SU-DHL-6 (cell line): ENCODE data around the gene BPIFA3.
"Not testable (repeated sequence)": the region's sequence is repeated elsewhere in the genome, so short reads cannot be mapped to it uniquely, and the experiment has no call there.

ENCODE experiments used
- H2AFZ ChIP-seq: fragments of 200-600 bp; sonication (generic); 2 replicates; pipeline ENCODE4 v1.6.1; 2014; ENCODE audit warnings: low read depth, mild to moderate bottlenecking, moderate library complexity, mixed read lengths, antibody characterized with exemption, low read length; ENCODE audit not compliant: severe bottlenecking
- H3F3A ChIP-seq: fragments of 200-600 bp; shearing (Covaris generic); 2 replicates; pipeline ENCODE4 v1.6.0; 2016; ENCODE audit warnings: antibody characterized with exemption, mild to moderate bottlenecking; ENCODE audit not compliant: insufficient read depth
- H3K27ac ChIP-seq: fragments of 200-600 bp; sonication (generic); 2 replicates; pipeline ENCODE4 v1.5.1; 2016; ENCODE audit warnings: low read depth, mild to moderate bottlenecking, low read length, moderate library complexity, mixed read lengths
- H3K27me3 ChIP-seq: fragments of 200-600 bp; sonication (generic), shearing (Covaris generic); 2 replicates; pipeline ENCODE4 v1.6.0; 2014; ENCODE audit warnings: mild to moderate bottlenecking, low read length
- H3K36me3 ChIP-seq: fragments of 200-600 bp; sonication (generic); 2 replicates; pipeline ENCODE4 v1.6.1; 2014; ENCODE audit warnings: mild to moderate bottlenecking, low read length, mixed read lengths
- H3K4me2 ChIP-seq: fragments of 300-600, 200-600 bp; shearing (Covaris generic), sonication (generic); 2 replicates; pipeline ENCODE4 v1.6.0; 2014; ENCODE audit warnings: low read length, low read depth, mild to moderate bottlenecking; ENCODE audit not compliant: poor library complexity, severe bottlenecking
- H3K4me3 ChIP-seq: fragments of 200-600 bp; sonication (generic); 2 replicates; pipeline ENCODE4 v1.5.1; 2014; ENCODE audit warnings: antibody characterized with exemption, low read length, mild to moderate bottlenecking, mixed read lengths; ENCODE audit not compliant: insufficient read depth, poor library complexity, severe bottlenecking
- H3K79me2 ChIP-seq: fragments of 200-600 bp; sonication (generic); 2 replicates; pipeline ENCODE4 v1.6.1; 2014; ENCODE audit warnings: mild to moderate bottlenecking, low read length, moderate library complexity; ENCODE audit not compliant: insufficient read depth
- H3K9ac ChIP-seq: fragments of 200-600 bp; sonication (generic); 2 replicates; pipeline ENCODE4 v1.7.0; 2014; ENCODE audit warnings: mild to moderate bottlenecking, low read length
- H3K9me2 ChIP-seq: fragments of 200-600 bp; sonication (generic); replicated peaks from 2 replicates; pipeline ENCODE4 v1.6.1; 2014; ENCODE audit warnings: low read length; ENCODE audit not compliant: insufficient read depth
- H3K9me3 ChIP-seq: fragments of 200-600 bp; sonication (generic); 2 replicates; pipeline ENCODE4 v1.6.1; 2014; ENCODE audit warnings: low read length, mixed read lengths; ENCODE audit not compliant: insufficient read depth
- H4K20me1 ChIP-seq: fragments of 200-600 bp; sonication (generic); 2 replicates; pipeline ENCODE4 v1.6.1; 2014; ENCODE audit warnings: low read depth, mild to moderate bottlenecking, antibody characterized with exemption, low read length, moderate library complexity, mixed read lengths
- CTCF ChIP-seq: fragments of 200-600 bp; sonication (generic); IDR thresholded peaks from one replicate; pipeline ENCODE4 v1.5.1; 2017; ENCODE audit warnings: antibody characterized with exemption, mild to moderate bottlenecking, low read length, moderate library complexity; ENCODE audit not compliant: insufficient read depth, poor library complexity, severe bottlenecking
- EZH2phosphoT487 ChIP-seq: fragments of 200-600 bp; sonication (generic), shearing (Covaris generic); conservative IDR thresholded peaks from 2 replicates; pipeline ENCODE4 v1.6.1; 2018; ENCODE audit warnings: mild to moderate bottlenecking, antibody characterized with exemption, low read length, moderate library complexity, mixed read lengths

BPIFA3 gene

GRCh38 chr20:33183312-33183711 is 33.8 kb upstream of the BPIFA3 start:
- Histone ChIP-seq H3K9ac (no peak overlapping the region), H4K20me1 (no peaks in the 10 kb centered on the region), H3K4me3 (no peak overlapping the region), H3K9me2 (no peaks in the 10 kb centered on the region), H3K36me3 (no peaks in the 10 kb centered on the region), H3K9me3 (no peaks in the 10 kb centered on the region), H3K4me2 (no peak overlapping the region), H3K27ac (no peak overlapping the region), H3K27me3 (no peaks in the 10 kb centered on the region), H3K79me2 (no peaks in the 10 kb centered on the region), H2AFZ (no peak overlapping the region), H3F3A (no peaks in the 10 kb centered on the region)
- TF ChIP-seq CTCF (no peak), EZH2phosphoT487 (no peak)

DNA sequence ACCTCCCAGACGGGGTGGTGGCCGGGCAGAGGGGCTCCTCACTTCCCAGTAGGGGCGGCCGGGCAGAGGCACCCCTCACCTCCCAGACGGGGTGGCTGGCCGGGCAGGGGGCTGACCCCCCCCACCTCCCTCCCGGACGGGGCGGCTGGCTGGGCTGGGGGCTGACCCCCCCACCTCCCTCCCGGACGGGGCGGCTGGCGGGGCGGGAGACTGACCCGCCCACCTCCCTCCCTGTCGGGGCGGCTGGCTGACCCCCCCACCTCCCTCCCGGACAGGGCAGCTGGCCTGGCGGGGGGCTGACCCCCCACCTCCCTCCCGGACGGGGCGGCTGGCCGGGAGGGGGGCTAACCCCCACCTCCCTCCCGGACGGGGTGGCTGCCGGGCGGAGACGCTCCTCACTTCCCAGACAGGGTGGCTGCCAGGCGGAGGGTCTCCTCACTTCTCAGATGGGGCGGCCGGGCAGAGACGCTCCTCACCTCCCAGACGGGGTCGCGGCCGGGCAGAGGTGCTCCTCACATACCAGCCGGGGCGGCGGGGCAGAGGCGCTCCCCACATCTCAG is 32.0 kb upstream of the BPIFA3 start:
- H3K9ac ChIP-seq, H3F3A ChIP-seq, H3K4me2 ChIP-seq, H3K9me3 ChIP-seq, H2AFZ ChIP-seq, H3K9me2 ChIP-seq, H3K36me3 ChIP-seq, H3K4me3 ChIP-seq, H4K20me1 ChIP-seq, H3K27me3 ChIP-seq, H3K79me2 ChIP-seq, H3K27ac ChIP-seq: not testable (repeated sequence)

DNA sequence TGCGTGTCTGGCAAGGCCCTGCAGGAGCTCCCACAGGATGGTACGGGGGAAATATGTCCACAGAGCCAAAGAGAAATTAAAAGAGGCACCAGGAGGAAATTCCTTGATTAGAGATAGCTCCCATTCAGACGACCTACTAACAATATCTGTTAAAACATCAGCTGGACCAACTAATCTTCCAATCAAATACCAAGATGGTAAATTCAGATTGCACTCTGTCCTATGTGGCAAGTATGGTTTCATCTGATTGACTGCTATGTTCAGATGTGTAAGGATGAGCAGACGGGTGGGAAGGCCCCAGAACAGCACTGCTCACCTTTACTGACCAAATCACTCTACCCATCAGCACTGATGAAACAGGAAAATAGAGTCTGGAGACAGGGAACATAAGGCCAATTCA is 29.7 kb upstream of the BPIFA3 start:
- Histone ChIP-seq H3K36me3 (no peaks in the 10 kb centered on the region), H3K4me3 (no peak overlapping the region), H3F3A (no peaks in the 10 kb centered on the region), H2AFZ (no peak overlapping the region), H3K9ac (no peak overlapping the region), H3K27me3 (no peaks in the 10 kb centered on the region), H3K9me2 (no peaks in the 10 kb centered on the region), H3K4me2 (no peak overlapping the region), H4K20me1 (no peaks in the 10 kb centered on the region), H3K9me3 (no peaks in the 10 kb centered on the region), H3K79me2 (no peaks in the 10 kb centered on the region), H3K27ac (no peak overlapping the region)
- TF ChIP-seq EZH2phosphoT487 (no peak), CTCF (no peak)

DNA sequence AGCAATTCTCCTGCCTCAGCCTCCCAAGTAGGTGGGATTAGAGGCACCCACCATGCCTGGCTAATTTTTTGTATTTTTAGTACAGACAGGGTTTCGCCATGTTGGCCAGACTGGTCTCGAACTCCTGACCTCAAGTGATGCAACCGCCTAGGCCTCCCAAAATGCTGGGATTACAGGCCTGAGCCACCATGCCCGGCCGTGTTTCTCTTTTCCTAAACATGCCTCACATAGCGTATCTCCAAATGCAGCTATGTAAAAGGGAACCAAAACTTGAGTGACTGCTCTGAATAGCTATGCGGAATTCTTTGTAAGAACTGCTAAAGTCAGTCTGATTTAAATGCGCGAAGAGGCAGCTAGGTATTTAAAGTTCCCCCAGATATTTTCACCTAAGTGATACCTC is 28.7 kb upstream of the BPIFA3 start:
- Histone ChIP-seq H4K20me1 (no peaks in the 10 kb centered on the region), H2AFZ (no peak overlapping the region), H3K27me3 (no peaks in the 10 kb centered on the region), H3K4me3 (no peak overlapping the region), H3F3A (no peaks in the 10 kb centered on the region), H3K79me2 (no peaks in the 10 kb centered on the region), H3K4me2 (no peak overlapping the region), H3K9me3 (no peaks in the 10 kb centered on the region), H3K9me2 (no peaks in the 10 kb centered on the region), H3K27ac (no peak overlapping the region), H3K36me3 (no peaks in the 10 kb centered on the region), H3K9ac (no peak overlapping the region)
- TF ChIP-seq CTCF = no peak
- TF ChIP-seq EZH2phosphoT487 = no peak
